Measurements from ENCODE around the gene CEP44. TPM values are rescaled to one million over a fixed set of nuclear protein-coding genes. Genes with fewer than 3 reads are reported as not detected.
"Not testable (repeated sequence)": the region's sequence is repeated elsewhere in the genome, so short reads cannot be mapped to it uniquely, and the experiment has no call there.

The CEP44 gene
- polyA plus RNA-seq, 1 donor (not counting 4 experiments of a cell fraction or from before 2014, with no cell fraction given), result 8.0 TPM

GRCh38 chr4:174260099-174260498, 23.6 kb upstream of the CEP44 start:
- dilution Hi-C loops (cut with MboI; ENCODE audit: extremely low pct_ligation_motif_present, low sequenced_read_pairs), result no loop called here
- Histone ChIP-seq H3K9me3 (ENCODE audit: control insufficient read depth, low read depth, low read length) (no peaks in the 10 kb centered on the region), H2AFZ (ENCODE audit: control insufficient read depth, low read length) (no peak overlapping the region), H3K79me2 (ENCODE audit: control insufficient read depth, insufficient read depth, low read length) (no peaks in the 10 kb centered on the region), H3K4me2 (ENCODE audit: control insufficient read depth, extremely low read depth, insufficient read depth, low read depth, low read length) (no peak overlapping the region), H3K9me1 (ENCODE audit: control insufficient read depth, extremely low read depth, insufficient read depth, low read length) (no peaks in the 10 kb centered on the region), H3K27ac (ENCODE audit: control insufficient read depth, insufficient read depth, low read length) (no peak overlapping the region), H3K4me3 (ENCODE audit: control insufficient read depth in 2 of 3, extremely low read depth in 1 of 3, insufficient read depth in 2 of 3, low read depth in 1 of 3, low read length in 3 of 3) (no peak overlapping the region), H3K36me3 (ENCODE audit: control insufficient read depth in 2 of 2, extremely low read depth in 1 of 2, insufficient read depth in 2 of 2, low read length in 2 of 2) (peaks cover 0 to 2% of the 10 kb centered on the region in 2 experiments), H3K4me1 (ENCODE audit: control insufficient read depth, extremely low read depth, insufficient read depth, low read length) (no peaks in the 10 kb centered on the region), H3K27me3 (ENCODE audit: control insufficient read depth, extremely low read depth, insufficient read depth, low read length) (no peaks in the 10 kb centered on the region), H3K9ac (ENCODE audit: control insufficient read depth, extremely low read depth, insufficient read depth, low read length) (no peak overlapping the region), H4K20me1 (ENCODE audit: control insufficient read depth, extremely low read depth, insufficient read depth, low read length) (no peaks in the 10 kb centered on the region)
- DNase-seq (ENCODE audit: low read depth, low spot score), result no peak
- TF ChIP-seq CTCF (optimal IDR thresholded peaks at IDR 0.05 in 1 of 3, IDR thresholded peaks at IDR 0.05 in 1 of 3, conservative IDR thresholded peaks at IDR 0.05 in 1 of 3; ENCODE audit: extremely low read depth in 1 of 3, insufficient read depth in 2 of 3, low read length in 3 of 3) (no peak), EZH2 (IDR thresholded peaks at IDR 0.05; ENCODE audit: low read length) (no peak)
- no peak for FAIRE-seq

- H3K27ac ChIP-seq (ENCODE audit: control insufficient read depth, insufficient read depth, low read length); H4K20me1 ChIP-seq (ENCODE audit: control insufficient read depth, extremely low read depth, insufficient read depth, low read length); dilution Hi-C loops (cut with MboI; ENCODE audit: extremely low pct_ligation_motif_present, low sequenced_read_pairs); H3K4me1 ChIP-seq (ENCODE audit: control insufficient read depth, extremely low read depth, insufficient read depth, low read length); FAIRE-seq; H2AFZ ChIP-seq (ENCODE audit: control insufficient read depth, low read length); H3K36me3 ChIP-seq (ENCODE audit: control insufficient read depth in 2 of 2, extremely low read depth in 1 of 2, insufficient read depth in 2 of 2, low read length in 2 of 2); H3K4me3 ChIP-seq (ENCODE audit: control insufficient read depth in 2 of 3, extremely low read depth in 1 of 3, insufficient read depth in 2 of 3, low read depth in 1 of 3, low read length in 3 of 3); H3K4me2 ChIP-seq (ENCODE audit: control insufficient read depth, extremely low read depth, insufficient read depth, low read depth, low read length); H3K79me2 ChIP-seq (ENCODE audit: control insufficient read depth, insufficient read depth, low read length); H3K9me1 ChIP-seq (ENCODE audit: control insufficient read depth, extremely low read depth, insufficient read depth, low read length); H3K9me3 ChIP-seq (ENCODE audit: control insufficient read depth, low read depth, low read length); H3K9ac ChIP-seq (ENCODE audit: control insufficient read depth, extremely low read depth, insufficient read depth, low read length); DNase-seq (ENCODE audit: low read depth, low spot score); H3K27me3 ChIP-seq (ENCODE audit: control insufficient read depth, extremely low read depth, insufficient read depth, low read length): not testable (repeated sequence)
Observed at GRCh38 chr4:174261432-174261831, 22.3 kb upstream of the CEP44 start.
